GM12878 (cell line): ENCODE measurements around the gene P2RX7. TPM values are rescaled to one million over a fixed set of nuclear protein-coding genes. Genes with fewer than 3 reads are reported as not detected.

Experiments used
- ATAC-seq: fragments of 200-7000 bp; cut with Tn5 transposase; 3 replicates; pipeline ENCODE4 v1.9.1; 2020; ENCODE audit warnings: mild to moderate bottlenecking, moderate library complexity
- BruUV-seq: library from RNA; stranded (reverse); fragments of 400-500 nt; replicated peaks from 2 replicates; lab custom pipeline; 2021; lab: Mats Ljungman, UMichigan
- CTCF ChIA-PET: fragments of 300-600 bp; sonication (Branson Sonifier 250); formaldehyde crosslinking; extraction: SDS; loops from one replicate; lab custom pipeline; 2021; ENCODE audit warnings: inconsistent platforms; lab: Yijun Ruan, JAX
- POLR2A ChIA-PET: fragments of 350-600 bp; formaldehyde crosslinking; extraction: SDS; loops from one replicate; lab custom pipeline; 2021; ENCODE audit warnings: inconsistent platforms; lab: Charles Lee
- RAD21 ChIA-PET: fragments of 300-600 bp; sonication (Branson Sonifier 250); formaldehyde crosslinking; loops from one replicate; lab custom pipeline; 2023; ENCODE audit warnings: antibody characterized with exemption; ENCODE audit not compliant: unreplicated experiment; lab: Charles Lee
- SMC1A ChIA-PET: fragments of 300-600 bp; sonication (Branson Sonifier 250); formaldehyde crosslinking; loops from one replicate; lab custom pipeline; 2023; ENCODE audit not compliant: unreplicated experiment, uncharacterized antibody; lab: Charles Lee
- DNase-seq: peaks from one replicate; pipeline ENCODE4 v3.0.0-alpha.2; 2011; ENCODE audit warnings: low read depth, low spot score
- FAIRE-seq: peaks from 3 replicates; lab custom pipeline; 2011; peaks lifted over from hg19 to GRCh38; lab: Jason Lieb, UNC
- H2AFZ ChIP-seq: 2 replicates; pipeline ENCODE4 v1.6.0; 2011; ENCODE audit warnings: low read depth, low read length, control low read depth; ENCODE audit not compliant: control insufficient read depth
- H3K27ac ChIP-seq: 2 replicates; pipeline ENCODE4 v1.5.1; 2011; ENCODE audit warnings: control low read depth; ENCODE audit not compliant: control insufficient read depth, insufficient read depth
- H3K27me3 ChIP-seq, 2 experiments: replicated peaks in 1 of 2; 2 replicates each; pipeline versions ENCODE4 v1.6.0 to v1.6.1; 2011; ENCODE audit warnings: low read length in 1 of 2; ENCODE audit not compliant: control insufficient read depth in 2 of 2, insufficient read depth in 2 of 2
- H3K36me3 ChIP-seq, 2 experiments: 2 replicates each; pipeline ENCODE4 v1.5.1; 2011; ENCODE audit warnings: low read length in 1 of 2; ENCODE audit not compliant: control insufficient read depth in 2 of 2, insufficient read depth in 2 of 2
- H3K4me1 ChIP-seq: 2 replicates; pipeline ENCODE4 v1.6.1; 2011; ENCODE audit warnings: mild to moderate bottlenecking, low read length, moderate library complexity, mixed read lengths; ENCODE audit not compliant: control insufficient read depth, insufficient read depth
- H3K4me2 ChIP-seq: 2 replicates; pipeline ENCODE4 v1.6.0; 2011; ENCODE audit warnings: control low read depth; ENCODE audit not compliant: control insufficient read depth, insufficient read depth
- H3K4me3 ChIP-seq: fragments of 200-600 bp; sonication (generic); 2 replicates; pipeline ENCODE4 v1.5.1; 2016
- H3K79me2 ChIP-seq: 2 replicates; pipeline ENCODE4 v1.6.0; 2011; ENCODE audit warnings: low read length; ENCODE audit not compliant: control insufficient read depth, insufficient read depth
- H3K9ac ChIP-seq: 2 replicates; pipeline ENCODE4 v1.8.0; 2011; ENCODE audit warnings: low read length, control low read depth, mixed read lengths; ENCODE audit not compliant: control insufficient read depth, insufficient read depth
- H3K9me3 ChIP-seq: replicated peaks from 3 replicates; pipeline ENCODE4 v1.5.1; 2011; ENCODE audit warnings: mild to moderate bottlenecking, low read length; ENCODE audit not compliant: control insufficient read depth, insufficient read depth
- H4K20me1 ChIP-seq: 2 replicates; pipeline ENCODE4 v1.6.0; 2011; ENCODE audit not compliant: control insufficient read depth, insufficient read depth
- NR2C2 ChIP-seq: IDR thresholded peaks from 2 replicates; pipeline ENCODE4 v1.6.1; 2011; ENCODE audit warnings: borderline replicate concordance, low read depth; ENCODE audit not compliant: control insufficient read depth, insufficient read length
- PAX8 ChIP-seq: fragments of 450-650 bp; IDR thresholded peaks from 2 replicates; pipeline ENCODE4 v1.6.1; 2017; ENCODE audit warnings: mild to moderate bottlenecking, moderate library complexity
- POLR2AphosphoS5 ChIP-seq: IDR thresholded peaks from 2 replicates; pipeline ENCODE4 v1.6.1; 2011; ENCODE audit warnings: mild to moderate bottlenecking, low read length, inconsistent platforms
- RAD21 ChIP-seq: IDR thresholded peaks from 2 replicates; pipeline ENCODE4 v1.6.1; 2011; ENCODE audit warnings: mild to moderate bottlenecking, low read depth, low read length, moderate library complexity; ENCODE audit not compliant: insufficient read depth
- SKIL ChIP-seq: fragments of 450-650 bp; IDR thresholded peaks from 2 replicates; pipeline ENCODE4 v1.6.1; 2017; ENCODE audit warnings: mild to moderate bottlenecking, low read depth, inconsistent platforms; ENCODE audit not compliant: poor library complexity, severe bottlenecking
- SRF ChIP-seq, 2 experiments: IDR thresholded peaks; 2 replicates each; pipeline ENCODE4 v1.6.1; 2011; ENCODE audit warnings: low read depth in 2 of 2, low read length in 2 of 2, mild to moderate bottlenecking in 1 of 2, moderate library complexity in 1 of 2
- ZNF384 ChIP-seq: IDR thresholded peaks from 2 replicates; pipeline ENCODE4 v1.6.1; 2012; ENCODE audit warnings: low read depth, mild to moderate bottlenecking, low read length, improper control_type of control experiment, borderline replicate concordance
- ZNF622 ChIP-seq: fragments of 450-650 bp; IDR thresholded peaks from 2 replicates; pipeline ENCODE4 v1.6.1; 2017; ENCODE audit warnings: mild to moderate bottlenecking, inconsistent platforms
- WGBS: methylation state at CpG from one replicate; pipeline ENCODE4 v1.1.6; 2016; ENCODE audit warnings: low lambda C conversion rate; ENCODE audit not compliant: insufficient replicate concordance, insufficient coverage; ENCODE audit errors: missing lambda C conversion rate; 5-methylcytosine and 5-hydroxymethylcytosine counted together
- in situ Hi-C: fragments of 300-500 bp; cut with MboI; formaldehyde crosslinking; loops from 9 replicates; pipeline ENCODE4 v1.14.3; 2018; ENCODE audit warnings: mixed read lengths
- intact Hi-C: fragments of 100-400 bp; cut with micrococcal nuclease; formaldehyde crosslinking; loops from one replicate; pipeline ENCODE4 v1.14.2; 2022; ENCODE audit not compliant: unreplicated experiment
- polyA plus RNA-seq, 11 experiments: library from polyadenylated mRNA; depleted of rRNA in 4 of 11; unstranded in 6 of 11; stranded (reverse) in 5 of 11; fragments of >200 nt; fragmentation: Nextera tagmentation in 4 of 11; fragmentation: Illumina TruSeq in 1 of 11; extraction: Ambion mirVana in 4 of 11; extraction: Trizol in 1 of 11; gene quantifications; 1 replicate in 1 of 11; 2 replicates in 10 of 11; pipeline versions ENCODE4 v1.2.1 to v1.2.3, GENCODE V29; 2011 to 2016; ENCODE audit warnings: inconsistent platforms in 2 of 11, missing spikeins in 2 of 11, low read depth in 1 of 11
- total RNA-seq, 4 experiments: library from RNA; depleted of rRNA in 3 of 4; stranded (reverse); fragments of >200 nt in 3 of 4; fragmentation: Illumina TruSeq in 1 of 4; extraction: Trizol in 1 of 4; gene quantifications; 2 replicates each; pipeline versions ENCODE4 v1.2.1 to v1.2.3, GENCODE V29; 2013 to 2021

P2RX7 gene
- total and polyA plus RNA-seq, 10 of the 15 experiments (the other 5 are each of a cell fraction or from before 2014, with no cell fraction given): 0.74 to 2.6 (median 1.5) TPM

- DNase-seq: no peak
- WGBS: 62% methylated on average over 10 of the region's 10 CpGs
- in situ Hi-C loops: no loop called here
- no peak overlapping the region for H2AFZ ChIP-seq
- BruUV-seq: no TSS peak
- peaks cover 3% of the 10 kb centered on the region; the same call in 2 of the 3 replicates for H3K9me3 ChIP-seq
- no peak overlapping the region for H3K4me3 ChIP-seq
- intact Hi-C loops: no loop called here
- no peaks in the 10 kb centered on the region; a peak in 1 of 4 replicates for H3K36me3 ChIP-seq
- peaks cover 3% of the 10 kb centered on the region; the same call in 1 of the 2 replicates for H3K4me1 ChIP-seq
- TF ChIP-seq NR2C2 (no peak), POLR2AphosphoS5 (no peak), ZNF384 (no peak), SRF (IDR thresholded peaks at IDR 0.05; ENCODE audit: low read depth in 2 of 2, low read length in 2 of 2) (no peak), RAD21 (no peak), ZNF622 (no peak), SKIL (no peak), PAX8 (no peak)
- TF ChIP-seq, all 136 proteins: peak for 0
- ATAC-seq (no peak), FAIRE-seq (no peak)
- Histone ChIP-seq H3K79me2 (no peaks in the 10 kb centered on the region), H3K9ac (no peak overlapping the region), H3K27me3 (no peaks in the 10 kb centered on the region), H3K4me2 (no peak overlapping the region), H3K27ac (no peak overlapping the region), H4K20me1 (no peaks in the 10 kb centered on the region)
- CTCF ChIA-PET: no interaction called here
- SMC1A ChIA-PET: interaction anchor here (0.6 to 1.4 kb wide), 2 partner anchors 13 to 334 kb away, joined by 3 read pairs; no protein-coding TSS in a partner anchor
- POLR2A ChIA-PET: no interaction called here
- RAD21 ChIA-PET: no interaction called here
Measured at GRCh38 chr12:121162384-121162783, 29.7 kb downstream of the P2RX7 start.
